ENCODE measurements around the gene PTPN12.

Gene PTPN12

GRCh38 chr7:77561352-77561751, 24.3 kb downstream of the PTPN12 start:
- Histone ChIP-seq H3K4me1 (no peaks in the 10 kb centered on the region), H3K9me3 (ENCODE audit: control insufficient read depth, low read length) (no peaks in the 10 kb centered on the region), H3K4me3 (ENCODE audit: low read depth, low read length) (no peak overlapping the region), H3K27ac (no peak overlapping the region), H3K27me3 (ENCODE audit: control insufficient read depth, insufficient read depth, low read length) (no peaks in the 10 kb centered on the region), H3K79me2 (peaks cover 29% of the 10 kb centered on the region), H3K4me2 (ENCODE audit: low read length) (no peak overlapping the region), H3K9ac (no peak overlapping the region), H2AFZ (no peak overlapping the region), H3K36me3 (ENCODE audit: control insufficient read depth, insufficient read depth, low read length) (no peaks in the 10 kb centered on the region)
- no peak for TF ChIP-seq CTCF (IDR thresholded peaks at IDR 0.05)

GRCh38 chr7:77563275-77563674, 26.2 kb downstream of the PTPN12 start:
- no peaks in the 10 kb centered on the region for H3K4me1 ChIP-seq
- H3K27ac ChIP-seq, result no peak overlapping the region
- TF ChIP-seq CTCF (IDR thresholded peaks at IDR 0.05), result no peak
- no peaks in the 10 kb centered on the region for H3K27me3 ChIP-seq (ENCODE audit: control insufficient read depth, insufficient read depth, low read length)
- no peak overlapping the region for H3K4me2 ChIP-seq (ENCODE audit: low read length)
- no peaks in the 10 kb centered on the region for H3K36me3 ChIP-seq (ENCODE audit: control insufficient read depth, insufficient read depth, low read length)
- H3K79me2 ChIP-seq, result peaks cover 18% of the 10 kb centered on the region
- H3K4me3 ChIP-seq (ENCODE audit: low read depth, low read length), result no peak overlapping the region
- no peak overlapping the region for H2AFZ ChIP-seq
- H3K9ac ChIP-seq, result no peak overlapping the region
- no peaks in the 10 kb centered on the region for H3K9me3 ChIP-seq (ENCODE audit: control insufficient read depth, low read length)

GRCh38 chr7:77565917-77566316, 28.8 kb downstream of the PTPN12 start:
- no peaks in the 10 kb centered on the region for H3K36me3 ChIP-seq (ENCODE audit: control insufficient read depth, insufficient read depth, low read length)
- H3K4me3 ChIP-seq (ENCODE audit: low read depth, low read length), result no peak overlapping the region
- peaks cover 8% of the 10 kb centered on the region for H3K79me2 ChIP-seq
- no peak overlapping the region for H2AFZ ChIP-seq
- TF ChIP-seq CTCF (IDR thresholded peaks at IDR 0.05), result no peak
- H3K9ac ChIP-seq, result no peak overlapping the region
- no peaks in the 10 kb centered on the region for H3K4me1 ChIP-seq
- H3K27ac ChIP-seq, result no peak overlapping the region
- H3K9me3 ChIP-seq (ENCODE audit: control insufficient read depth, low read length), result no peaks in the 10 kb centered on the region
- no peak overlapping the region for H3K4me2 ChIP-seq (ENCODE audit: low read length)
- H3K27me3 ChIP-seq (ENCODE audit: control insufficient read depth, insufficient read depth, low read length), result no peaks in the 10 kb centered on the region

GRCh38 chr7:77566421-77566820, 29.3 kb downstream of the PTPN12 start:
- no peaks in the 10 kb centered on the region for H3K4me1 ChIP-seq
- no peak overlapping the region for H3K9ac ChIP-seq
- H3K27me3 ChIP-seq (ENCODE audit: control insufficient read depth, insufficient read depth, low read length), result no peaks in the 10 kb centered on the region
- H3K79me2 ChIP-seq, result peaks cover 8% of the 10 kb centered on the region
- no peak for TF ChIP-seq CTCF (IDR thresholded peaks at IDR 0.05)
- H3K9me3 ChIP-seq (ENCODE audit: control insufficient read depth, low read length), result no peaks in the 10 kb centered on the region
- no peak overlapping the region for H3K27ac ChIP-seq
- no peak overlapping the region for H3K4me2 ChIP-seq (ENCODE audit: low read length)
- no peaks in the 10 kb centered on the region for H3K36me3 ChIP-seq (ENCODE audit: control insufficient read depth, insufficient read depth, low read length)
- no peak overlapping the region for H2AFZ ChIP-seq
- H3K4me3 ChIP-seq (ENCODE audit: low read depth, low read length), result no peak overlapping the region

GRCh38 chr7:77569514-77570232, 32.6 kb downstream of the PTPN12 start:
- TF ChIP-seq CTCF (IDR thresholded peaks at IDR 0.05), result no peak
- Histone ChIP-seq H3K9ac (no peak overlapping the region), H3K36me3 (ENCODE audit: control insufficient read depth, insufficient read depth, low read length) (no peaks in the 10 kb centered on the region), H3K4me2 (ENCODE audit: low read length) (no peak overlapping the region), H3K4me1 (no peaks in the 10 kb centered on the region), H3K9me3 (ENCODE audit: control insufficient read depth, low read length) (no peaks in the 10 kb centered on the region), H3K27me3 (ENCODE audit: control insufficient read depth, insufficient read depth, low read length) (no peaks in the 10 kb centered on the region), H2AFZ (no peak overlapping the region), H3K79me2 (peaks cover 2% of the 10 kb centered on the region), H3K27ac (no peak overlapping the region), H3K4me3 (ENCODE audit: low read depth, low read length) (no peak overlapping the region)
